HepG2 (cell line): ENCODE measurements around the gene RETN. TPM values are rescaled to one million over a fixed set of nuclear protein-coding genes. Genes with fewer than 3 reads are reported as not detected.

Source experiments
- FOXO4 ChIP-seq: sonication (generic); formaldehyde crosslinking; conservative IDR thresholded peaks from 2 replicates; pipeline ENCODE4 v1.8.1; 2023; ENCODE audit warnings: missing genetic modification reagents
- IRX3 ChIP-seq: sonication (generic); formaldehyde crosslinking; IDR thresholded peaks from 2 replicates; pipeline ENCODE4 v1.8.1; 2023; ENCODE audit warnings: mild to moderate bottlenecking, low read depth, missing genetic modification reagents, borderline replicate concordance
- PHF21A ChIP-seq: sonication (generic); formaldehyde crosslinking; IDR thresholded peaks from 2 replicates; pipeline ENCODE4 v1.5.0; 2020; ENCODE audit warnings: mild to moderate bottlenecking, missing genetic modification reagents
- THAP9 ChIP-seq: sonication (generic); formaldehyde crosslinking; IDR thresholded peaks from 2 replicates; pipeline ENCODE4; 2020; ENCODE audit warnings: missing genetic modification reagents, mild to moderate bottlenecking, borderline replicate concordance
- YEATS4 ChIP-seq: sonication (generic); formaldehyde crosslinking; IDR thresholded peaks from 2 replicates; pipeline ENCODE4 v1.4.0; 2020; ENCODE audit warnings: missing genetic modification reagents, borderline replicate concordance
- ZBTB40 ChIP-seq, 2 experiments: fragments of 450-650 bp in 1 of 2; sonication (generic) in 1 of 2; formaldehyde crosslinking in 1 of 2; IDR thresholded peaks; 2 replicates each; pipeline versions ENCODE4 v1.6.1 to v1.8.0; 2016 to 2022; ENCODE audit warnings: antibody characterized with exemption in 1 of 2, mild to moderate bottlenecking in 1 of 2, missing genetic modification reagents in 1 of 2
- ZNF232 ChIP-seq: sonication (generic); formaldehyde crosslinking; IDR thresholded peaks from 2 replicates; pipeline ENCODE4 v1.4.0; 2020; ENCODE audit warnings: missing genetic modification reagents, borderline replicate concordance
- ZNF574 ChIP-seq: sonication (generic); formaldehyde crosslinking; IDR thresholded peaks from 2 replicates; pipeline ENCODE4 v1.4.0; 2020; ENCODE audit warnings: missing genetic modification reagents
- ZNF75D ChIP-seq: sonication (generic); formaldehyde crosslinking; IDR thresholded peaks from 2 replicates; pipeline ENCODE4 v1.8.1; 2023; ENCODE audit warnings: missing genetic modification reagents, mild to moderate bottlenecking, borderline replicate concordance
- ZSCAN22 ChIP-seq: sonication (generic); formaldehyde crosslinking; IDR thresholded peaks from 2 replicates; pipeline ENCODE4 v1.4.0; 2020; ENCODE audit warnings: mild to moderate bottlenecking, missing genetic modification reagents
- polyA plus RNA-seq, 8 experiments: library from polyadenylated mRNA; depleted of rRNA in 3 of 8; stranded (reverse) in 7 of 8; unstranded in 1 of 8; fragments of >200 nt; fragmentation: Illumina TruSeq in 4 of 8; extraction: Trizol in 4 of 8; gene quantifications; 2 replicates each; pipeline versions ENCODE4 v1.2.1 to v1.2.3, GENCODE V29; 2011 to 2016; ENCODE audit warnings: low read depth in 4 of 8, missing spikeins in 1 of 8, mixed read lengths in 1 of 8; ENCODE audit not compliant: insufficient read depth in 1 of 8
- total RNA-seq, 5 experiments: library from RNA; depleted of rRNA; stranded (reverse); fragments of >200 nt; fragmentation: Illumina TruSeq; extraction: Trizol; gene quantifications; 2 replicates each; pipeline ENCODE4 v1.2.3, GENCODE V29; 2016; ENCODE audit warnings: low read depth in 1 of 5

Gene RETN
- total and polyA plus RNA-seq, 2 of the 13 experiments (the other 11 are each of a cell fraction or from before 2014, with no cell fraction given) = not detected

GRCh38 chr19:7629347-7630054 lies 39.3 kb upstream of the RETN start, which contains the start of the genes PET100 and XAB2 (continued):
- TF ChIP-seq PHF21A (CRISPR knock-in tag) = 0 out of 2 replicates have a peak, but pooled peaks have one; percentile 29
- TF ChIP-seq YEATS4 (CRISPR knock-in tag) = peak; percentile 72
- peak; percentile 86 for TF ChIP-seq ZNF574 (CRISPR knock-in tag)
- no peak for TF ChIP-seq IRX3 (CRISPR knock-in tag)
- no peak for TF ChIP-seq ZNF75D (CRISPR knock-in tag)
- TF ChIP-seq ZNF232 (CRISPR knock-in tag) = peak; percentile 52; the same call in 1 of the 2 replicates
- peak; percentile 43; the same call in 1 of the 2 replicates for TF ChIP-seq ZBTB40 (IDR thresholded peaks at IDR 0.05)
- TF ChIP-seq ZBTB40 (CRISPR knock-in tag; IDR thresholded peaks at IDR 0.05) = peak; percentile 62; the same call in 1 of the 2 replicates
- no peak for TF ChIP-seq ZSCAN22 (CRISPR knock-in tag)
- TF ChIP-seq FOXO4 (CRISPR knock-in tag) = 0 out of 2 replicates have a peak, but pooled peaks have one; percentile 50
- peak; percentile 77; the same call in 1 of the 2 replicates for TF ChIP-seq THAP9 (CRISPR knock-in tag)
